ENCODE results near the gene MACROD2. TPM values are rescaled to one million over a fixed set of nuclear protein-coding genes. Genes with fewer than 3 reads are reported as not detected.

Gene MACROD2
- total RNA-seq, 2 donors from 2014 or later, result not detected

DNA sequence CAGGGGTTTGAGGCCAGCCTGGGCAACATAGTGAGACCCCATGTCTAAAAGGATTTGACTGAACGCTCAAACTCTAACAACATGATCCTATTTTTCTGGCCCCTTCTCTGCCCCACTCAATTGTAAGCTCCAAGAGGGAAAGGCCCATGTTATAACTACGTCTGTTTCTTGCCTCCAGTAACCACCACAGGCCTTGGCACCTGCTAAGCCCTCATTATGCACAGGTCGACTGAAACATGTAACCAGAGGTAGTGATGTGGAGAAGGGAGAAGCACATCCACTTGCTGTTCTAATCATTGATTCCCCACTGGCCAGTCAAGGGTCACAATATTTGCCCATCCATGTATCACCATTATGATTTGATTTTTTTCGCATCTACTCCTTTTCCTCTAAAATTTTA, 2102.5 kb downstream of the MACROD2 start:
- Mint-ChIP-seq H3K4me3 (no peak overlapping the region), H3K9me3 (peaks cover 4% of the 10 kb centered on the region), H3K4me1 (no peaks in the 10 kb centered on the region), H3K36me3 (ENCODE audit: low read depth) (no peaks in the 10 kb centered on the region), H3K27me3 (no peaks in the 10 kb centered on the region), H3K27ac (no peak overlapping the region)
- ATAC-seq (replicated peaks), result no peak

DNA sequence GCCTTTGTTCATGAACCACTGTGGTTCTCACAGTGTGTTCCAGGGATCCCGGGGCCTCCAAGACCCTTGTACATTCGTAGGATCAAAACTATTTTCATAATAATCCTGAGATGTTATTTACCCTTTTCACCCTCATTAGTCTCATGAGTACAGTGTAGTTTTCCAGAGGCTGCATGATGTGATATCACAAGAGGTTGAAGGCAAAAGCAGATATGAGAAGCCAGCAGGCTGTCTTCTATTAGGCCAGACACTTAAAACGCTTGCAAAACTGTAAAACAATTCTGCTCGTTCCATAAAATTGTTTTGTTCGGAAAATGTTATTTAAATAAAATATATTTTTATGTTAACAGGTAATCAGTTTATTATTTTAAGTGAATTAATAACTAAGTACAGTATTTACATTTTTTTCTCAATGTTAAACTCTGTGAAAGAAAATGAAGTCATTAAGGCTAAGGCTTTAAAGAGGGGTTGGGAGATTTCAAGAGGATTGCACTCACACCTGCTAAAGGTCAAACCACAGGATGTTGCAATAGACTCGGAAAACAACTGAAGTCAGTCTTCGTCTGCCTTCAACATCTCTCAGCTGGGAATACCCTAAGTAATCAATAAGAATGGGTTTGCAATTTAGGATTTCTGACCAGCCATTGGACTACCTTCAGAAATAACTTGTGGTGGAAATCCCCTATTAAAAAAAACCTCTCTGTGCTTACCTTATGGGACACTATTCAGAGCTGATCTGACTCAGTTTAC, 2103.7 kb downstream of the MACROD2 start:
- H3K4me1 Mint-ChIP-seq, result no peaks in the 10 kb centered on the region

DNA sequence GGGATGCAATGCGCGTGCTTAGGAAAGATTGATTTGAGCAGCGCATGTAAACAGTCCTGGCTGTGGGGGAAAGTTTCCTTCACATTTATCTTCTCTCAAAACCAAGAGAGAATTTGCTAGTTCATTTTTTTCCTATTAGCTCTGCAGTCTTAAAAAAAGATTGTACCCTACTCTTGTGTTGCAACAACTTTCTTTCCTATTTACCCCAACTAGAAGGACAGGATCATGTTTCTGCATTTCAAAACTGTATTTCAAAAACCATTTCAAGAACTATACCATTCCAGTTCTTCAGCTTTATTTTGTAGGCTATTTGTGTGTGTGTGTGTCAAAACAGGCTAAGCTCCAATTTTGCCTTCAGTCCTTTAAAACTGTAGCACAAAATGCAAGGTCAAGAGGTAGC, 2104.8 kb downstream of the MACROD2 start:
- no peaks in the 10 kb centered on the region for H3K4me1 Mint-ChIP-seq
- H3K36me3 Mint-ChIP-seq (ENCODE audit: low read depth), result no peaks in the 10 kb centered on the region
- H3K9me3 Mint-ChIP-seq, result peaks cover 4% of the 10 kb centered on the region
- no peak for ATAC-seq (replicated peaks)
- no peak overlapping the region for H3K4me3 Mint-ChIP-seq
- no peaks in the 10 kb centered on the region for H3K27me3 Mint-ChIP-seq
- H3K27ac Mint-ChIP-seq, result no peak overlapping the region

More for the DNA sequence above, 2103.7 kb downstream of the MACROD2 start:
- Mint-ChIP-seq H3K9me3 (peaks cover 4% of the 10 kb centered on the region), H3K27me3 (no peaks in the 10 kb centered on the region), H3K4me3 (no peak overlapping the region), H3K36me3 (ENCODE audit: low read depth) (no peaks in the 10 kb centered on the region), H3K27ac (no peak overlapping the region)
- ATAC-seq (replicated peaks), result no peak

DNA sequence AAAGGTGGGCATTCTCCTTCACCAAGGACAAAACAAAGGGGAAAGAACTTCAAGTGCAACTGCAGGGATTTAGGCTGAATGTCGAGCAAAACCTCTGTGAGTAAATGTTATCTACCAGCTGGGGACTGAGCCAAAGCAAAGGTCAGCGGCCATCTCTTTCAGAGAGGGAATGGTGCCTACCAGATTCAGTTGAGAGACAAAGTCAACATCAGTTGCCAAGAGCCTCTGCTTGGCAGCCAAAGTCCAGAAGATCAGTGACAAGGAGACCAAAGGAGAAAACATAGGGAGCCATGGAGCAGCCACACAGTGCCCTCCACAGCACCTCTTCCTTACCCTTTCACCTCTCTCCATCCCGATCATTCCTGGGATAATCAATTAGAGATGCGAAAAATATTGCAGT, 2105.5 kb downstream of the MACROD2 start:
- Mint-ChIP-seq H3K36me3 (ENCODE audit: low read depth) (no peaks in the 10 kb centered on the region), H3K27ac (no peak overlapping the region), H3K9me3 (peaks cover 4% of the 10 kb centered on the region), H3K27me3 (no peaks in the 10 kb centered on the region), H3K4me3 (no peak overlapping the region), H3K4me1 (no peaks in the 10 kb centered on the region)
- ATAC-seq (replicated peaks), result no peak

Other genes starting within 250 kb of the MACROD2 start
- gene ESF1, start 210.6 kb upstream of the MACROD2 start, total RNA-seq, result 10 to 100 TPM; 13.9 to 21.7 TPM
- gene NDUFAF5, start 210.5 kb upstream of the MACROD2 start, total RNA-seq, result 10 to 100 TPM; 19.7 to 31.2 TPM
- gene SEL1L2, start 4.9 kb upstream of the MACROD2 start, total RNA-seq, result not detected